B cell (primary cell): Measurements from ENCODE around the gene ARNT2. TPM values are rescaled to one million over a fixed set of nuclear protein-coding genes. Genes with fewer than 3 reads are reported as not detected.

Experiments
- ATAC-seq: fragments of 200-7000 bp; cut with Tn5 transposase; one replicate; pipeline ENCODE4 v1.10.0; 2021; ENCODE audit warnings: low read depth, mild to moderate bottlenecking, moderate number of reproducible peaks, moderate library complexity
- CTCF ChIA-PET: fragments of 350-600 bp; sonication (Branson Sonifier 250); formaldehyde crosslinking; loops from one replicate; lab custom pipeline; 2021; ENCODE audit warnings: antibody characterized with exemption, inconsistent platforms; lab: Charles Lee
- POLR2A ChIA-PET: fragments of 350-600 bp; sonication (Branson Sonifier 250); formaldehyde crosslinking; loops from one replicate; lab custom pipeline; 2021; ENCODE audit warnings: antibody characterized with exemption; lab: Charles Lee
- DNase-seq: peaks from one replicate; pipeline ENCODE4 v3.0.0; 2013
- H2AFZ ChIP-seq: 2 replicates; pipeline ENCODE4 v1.6.1; 2012; ENCODE audit warnings: mild to moderate bottlenecking, low read depth, low read length; ENCODE audit not compliant: insufficient read depth, poor library complexity, severe bottlenecking
- H3K27ac ChIP-seq, 2 donors: 1 replicate in 1 of 2; 2 replicates in 1 of 2; pipeline ENCODE4 v1.5.1; 2012 to 2013; ENCODE audit warnings: low read length in 2 of 2, mild to moderate bottlenecking in 2 of 2, moderate library complexity in 1 of 2
- H3K27me3 ChIP-seq, 4 experiments: fragments of 200-600 bp in 1 of 4; sonication (generic) in 1 of 4; replicated peaks in 1 of 4; 1 replicate in 2 of 4; 2 replicates in 2 of 4; pipeline versions ENCODE4 v1.6.1 to v1.7.0; 2013 to 2016; ENCODE audit warnings: low read length in 3 of 4, mild to moderate bottlenecking in 2 of 4, mixed read lengths in 1 of 4, moderate library complexity in 1 of 4; ENCODE audit not compliant: insufficient read depth in 4 of 4, control insufficient read depth in 3 of 4; ENCODE audit errors: control extremely low read depth in 1 of 4
- H3K36me3 ChIP-seq, 2 experiments: replicated peaks in 1 of 2; 1 replicate in 1 of 2; 2 replicates in 1 of 2; pipeline versions ENCODE4 v1.6.1 to v1.7.1; 2013; ENCODE audit warnings: low read length in 1 of 2; ENCODE audit not compliant: insufficient read depth in 2 of 2, control insufficient read depth in 1 of 2; ENCODE audit errors: control extremely low read depth in 1 of 2, extremely low read depth in 1 of 2
- H3K4me1 ChIP-seq, 2 donors: fragments of 200-600 bp in 1 of 2; sonication (generic) in 1 of 2; 1 replicate in 1 of 2; 2 replicates in 1 of 2; pipeline versions ENCODE4 v1.5.1 to v1.6.1; 2013 to 2017; ENCODE audit warnings: low read length in 2 of 2; ENCODE audit not compliant: control insufficient read depth in 2 of 2, insufficient read depth in 2 of 2
- H3K4me2 ChIP-seq: replicated peaks from 2 replicates; pipeline ENCODE3; 2012; ENCODE audit warnings: mild to moderate bottlenecking, low read depth, low read length; ENCODE audit not compliant: poor library complexity, severe bottlenecking
- H3K4me3 ChIP-seq, 5 experiments: fragments of 200-600 bp in 1 of 5; sonication (generic) in 1 of 5; 1 replicate in 3 of 5; 2 replicates in 2 of 5; pipeline versions ENCODE4 v1.5.1 to v1.7.0; 2011 to 2016; ENCODE audit warnings: low read length in 4 of 5, mild to moderate bottlenecking in 4 of 5, low read depth in 2 of 5, control low read depth in 1 of 5, moderate library complexity in 1 of 5; ENCODE audit not compliant: insufficient read depth in 1 of 5; ENCODE audit errors: control extremely low read depth in 1 of 5, extremely low read depth in 1 of 5
- H3K79me2 ChIP-seq: fragments of 200-600 bp; sonication (generic); one replicate; pipeline ENCODE4 v1.6.0; 2016; ENCODE audit warnings: low read length; ENCODE audit not compliant: control insufficient read depth, insufficient read depth
- H3K9ac ChIP-seq: fragments of 200-600 bp; sonication (generic); 2 replicates; pipeline ENCODE4 v1.6.1; 2017; ENCODE audit warnings: mild to moderate bottlenecking, low read length, moderate library complexity
- H3K9me3 ChIP-seq, 3 donors: one replicate each; pipeline versions ENCODE4 v1.6.1 to v1.7.1; 2013; ENCODE audit warnings: low read length in 2 of 3; ENCODE audit not compliant: control insufficient read depth in 2 of 3, insufficient read depth in 1 of 3; ENCODE audit errors: control extremely low read depth in 1 of 3
- H4K20me1 ChIP-seq: 2 replicates; pipeline ENCODE4 v1.6.0; 2012; ENCODE audit warnings: mild to moderate bottlenecking, low read length; ENCODE audit not compliant: insufficient read depth, control insufficient read depth, poor library complexity, severe bottlenecking
- H3K27ac Mint-ChIP-seq: one replicate; pipeline ENCODE4 v1.8.0; 2021; ENCODE audit warnings: mixed read lengths
- H3K27me3 Mint-ChIP-seq: one replicate; pipeline ENCODE4 v1.8.0; 2021; ENCODE audit warnings: mixed read lengths
- H3K4me1 Mint-ChIP-seq: one replicate; pipeline ENCODE4 v1.8.0; 2021; ENCODE audit warnings: mixed read lengths
- H3K4me3 Mint-ChIP-seq: one replicate; pipeline ENCODE4 v1.8.0; 2021; ENCODE audit warnings: mixed read lengths
- H3K9me3 Mint-ChIP-seq: one replicate; pipeline ENCODE4 v1.8.0; 2022; ENCODE audit warnings: mixed read lengths; ENCODE audit not compliant: insufficient read depth
- EZH2 ChIP-seq: IDR thresholded peaks from 2 replicates; pipeline ENCODE4 v1.6.1; 2012; ENCODE audit warnings: borderline replicate concordance, low read depth, mild to moderate bottlenecking, moderate library complexity, low read length; ENCODE audit not compliant: insufficient read depth, poor library complexity, severe bottlenecking
- WGBS: methylation state at CpG from one replicate; pipeline ENCODE4 v1.1.5; 2013; ENCODE audit warnings: missing lambda C conversion rate; ENCODE audit not compliant: insufficient coverage; 5-methylcytosine and 5-hydroxymethylcytosine counted together
- intact Hi-C: fragments of 100-400 bp; cut with micrococcal nuclease; formaldehyde crosslinking; loops from one replicate; pipeline ENCODE4 v1.10.0; 2022
- polyA plus RNA-seq: library from polyadenylated mRNA; depleted of rRNA; stranded (reverse); fragments of >200 nt; gene quantifications from 2 replicates; pipeline ENCODE4 v1.2.3, GENCODE V29; 2012
- total RNA-seq, 2 donors: library from RNA; stranded (reverse); fragments of 120-200 nt in 1 of 2; gene quantifications; 1 replicate in 1 of 2; 2 replicates in 1 of 2; pipeline versions ENCODE4 v1.2.3 to v1.2.4, GENCODE V29; 2013 to 2022
- TF ChIP-seq, protein P1 (sequence below): fragments of 200-600 bp; IDR thresholded peaks from one replicate; pipeline ENCODE4 v1.8.0; 2022; ENCODE audit warnings: antibody characterized with exemption, mild to moderate bottlenecking

Gene ARNT2
- total and polyA plus RNA-seq, 2 donors (not counting 1 experiment from before 2014, with no cell fraction given) = not detected

DNA sequence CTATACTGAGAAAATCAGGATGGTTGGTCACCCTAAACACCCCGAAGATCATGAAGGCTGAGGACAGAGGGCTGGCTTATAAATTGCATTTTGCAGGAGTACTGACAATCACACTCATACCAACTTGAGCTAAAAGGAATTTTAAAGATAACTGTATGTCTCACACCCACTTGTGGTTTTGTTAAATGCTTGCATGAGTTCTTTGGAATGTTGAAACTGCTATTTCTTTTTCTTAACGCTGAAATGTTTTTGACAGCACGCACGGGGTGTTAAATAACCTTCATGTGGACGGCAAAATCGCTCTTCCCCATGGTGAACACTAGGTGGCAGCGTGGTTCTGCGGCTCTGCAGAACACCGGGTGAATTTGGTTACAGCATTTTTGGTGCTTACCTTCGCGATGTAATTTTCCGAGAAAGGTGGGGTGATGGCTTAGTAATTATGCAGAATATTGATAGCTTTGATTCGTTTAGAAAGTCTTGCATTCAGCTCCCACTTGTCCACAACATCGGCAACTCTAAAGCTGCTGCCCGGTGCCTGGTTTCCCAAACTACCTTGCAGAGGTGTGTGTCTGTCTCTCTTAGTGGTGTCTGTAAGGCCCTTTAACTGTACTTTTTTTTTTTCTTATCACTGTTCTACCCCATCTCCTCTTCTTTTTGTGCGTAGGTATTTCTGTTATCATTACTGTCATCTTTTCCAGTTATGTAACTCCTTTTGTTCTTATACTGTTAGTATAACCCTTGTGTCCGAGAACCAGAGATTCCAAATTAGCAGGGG, 51.7 kb downstream of the ARNT2 start:
- Histone ChIP-seq H3K27me3 (peaks cover 0 to 8% (median 4%) of the 10 kb centered on the region in 4 experiments), H3K79me2 (no peaks in the 10 kb centered on the region), H3K9ac (no peak overlapping the region), H2AFZ (peak overlapping the region; percentile 27), H3K27ac (no peak overlapping the region), H4K20me1 (no peaks in the 10 kb centered on the region), H3K36me3 (no peaks in the 10 kb centered on the region), H3K4me3 (no peak overlapping the region), H3K9me3 (no peaks in the 10 kb centered on the region), H3K4me1 (peaks cover 0 to 4% of the 10 kb centered on the region in 2 donors), H3K4me2 (no peak overlapping the region)
- Mint-ChIP-seq H3K27me3 (peaks cover 11% of the 10 kb centered on the region), H3K27ac (no peak overlapping the region), H3K9me3 (no peaks in the 10 kb centered on the region), H3K4me1 (peaks cover 4% of the 10 kb centered on the region), H3K4me3 (no peak overlapping the region)
- DNase-seq (peak; percentile 69), ATAC-seq (peak; percentile 49)
- CTCF ChIA-PET = interaction anchor here (0.8 to 8.5 kb wide), 19 partner anchors 9 to 812 kb away, joined by 3 to 102 read pairs (median 4); no protein-coding TSS in a partner anchor
- POLR2A ChIA-PET = no interaction called here
- intact Hi-C loops = loop anchor here (5.0 to 10.0 kb wide), 2 partner anchors 401 to 649 kb away; no protein-coding TSS in a partner anchor
- WGBS = 15% methylated on average over 8 of the region's 17 CpGs
- TF ChIP-seq EZH2 = no peak
- TF ChIP-seq, protein P1, sequence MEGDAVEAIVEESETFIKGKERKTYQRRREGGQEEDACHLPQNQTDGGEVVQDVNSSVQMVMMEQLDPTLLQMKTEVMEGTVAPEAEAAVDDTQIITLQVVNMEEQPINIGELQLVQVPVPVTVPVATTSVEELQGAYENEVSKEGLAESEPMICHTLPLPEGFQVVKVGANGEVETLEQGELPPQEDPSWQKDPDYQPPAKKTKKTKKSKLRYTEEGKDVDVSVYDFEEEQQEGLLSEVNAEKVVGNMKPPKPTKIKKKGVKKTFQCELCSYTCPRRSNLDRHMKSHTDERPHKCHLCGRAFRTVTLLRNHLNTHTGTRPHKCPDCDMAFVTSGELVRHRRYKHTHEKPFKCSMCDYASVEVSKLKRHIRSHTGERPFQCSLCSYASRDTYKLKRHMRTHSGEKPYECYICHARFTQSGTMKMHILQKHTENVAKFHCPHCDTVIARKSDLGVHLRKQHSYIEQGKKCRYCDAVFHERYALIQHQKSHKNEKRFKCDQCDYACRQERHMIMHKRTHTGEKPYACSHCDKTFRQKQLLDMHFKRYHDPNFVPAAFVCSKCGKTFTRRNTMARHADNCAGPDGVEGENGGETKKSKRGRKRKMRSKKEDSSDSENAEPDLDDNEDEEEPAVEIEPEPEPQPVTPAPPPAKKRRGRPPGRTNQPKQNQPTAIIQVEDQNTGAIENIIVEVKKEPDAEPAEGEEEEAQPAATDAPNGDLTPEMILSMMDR = peak; percentile 98
